ENCODE measurements around the gene ZCWPW1. TPM values are rescaled to one million over a fixed set of nuclear protein-coding genes. Genes with fewer than 3 reads are reported as not detected.

The ZCWPW1 gene
- polyA plus RNA-seq, 1 of the 3 experiments (the other 2 are of a cell fraction), result 4.1 TPM

- Histone ChIP-seq H3K9me2 (no peaks in the 10 kb centered on the region), H3K27ac (ENCODE audit: low read depth in 2 of 2, low read length in 1 of 2) (no peak overlapping the region), H3K9me3 (no peaks in the 10 kb centered on the region), H3K4me1 (ENCODE audit: control insufficient read depth in 1 of 2, insufficient read depth in 2 of 2, low read depth in 1 of 2, low read length in 1 of 2) (peaks cover 5 to 7% of the 10 kb centered on the region in 2 experiments; a peak in 1 of 4 replicates), H3K79me2 (ENCODE audit: insufficient read depth) (no peaks in the 10 kb centered on the region), H3K36me3 (replicated peaks in 1 of 2; ENCODE audit: control insufficient read depth in 1 of 2, insufficient read depth in 2 of 2, low read length in 1 of 2) (no peaks in the 10 kb centered on the region), H3F3A (replicated peaks; ENCODE audit: insufficient read depth) (no peaks in the 10 kb centered on the region), H3K27me3 (ENCODE audit: insufficient read depth) (no peaks in the 10 kb centered on the region), H3K4me2 (no peak overlapping the region), H2AFZ (ENCODE audit: low read depth) (no peak overlapping the region), H4K20me1 (ENCODE audit: insufficient read depth) (no peaks in the 10 kb centered on the region), H3K9ac (no peak overlapping the region), H3K4me3 (ENCODE audit: low read depth in 2 of 2, low read length in 1 of 2) (no peak overlapping the region)
- no peak for TF ChIP-seq RCOR1 (IDR thresholded peaks at IDR 0.05; ENCODE audit: low read length)
- no peak for TF ChIP-seq FOXM1 (IDR thresholded peaks at IDR 0.05; ENCODE audit: low read depth)
- TF ChIP-seq RAD21 (IDR thresholded peaks at IDR 0.05; ENCODE audit: low read length), result no peak
- no peak for TF ChIP-seq TCF12 (IDR thresholded peaks at IDR 0.05)
- TF ChIP-seq TEAD4 (IDR thresholded peaks at IDR 0.05; ENCODE audit: borderline replicate concordance, insufficient read depth), result no peak
- no peak for TF ChIP-seq RFX5 (IDR thresholded peaks at IDR 0.05; ENCODE audit: low read length)
- TF ChIP-seq MEF2A (IDR thresholded peaks at IDR 0.05; ENCODE audit: borderline replicate concordance, low read depth), result no peak
- no peak for TF ChIP-seq JUND (IDR thresholded peaks at IDR 0.05)
- TF ChIP-seq, protein P1, sequence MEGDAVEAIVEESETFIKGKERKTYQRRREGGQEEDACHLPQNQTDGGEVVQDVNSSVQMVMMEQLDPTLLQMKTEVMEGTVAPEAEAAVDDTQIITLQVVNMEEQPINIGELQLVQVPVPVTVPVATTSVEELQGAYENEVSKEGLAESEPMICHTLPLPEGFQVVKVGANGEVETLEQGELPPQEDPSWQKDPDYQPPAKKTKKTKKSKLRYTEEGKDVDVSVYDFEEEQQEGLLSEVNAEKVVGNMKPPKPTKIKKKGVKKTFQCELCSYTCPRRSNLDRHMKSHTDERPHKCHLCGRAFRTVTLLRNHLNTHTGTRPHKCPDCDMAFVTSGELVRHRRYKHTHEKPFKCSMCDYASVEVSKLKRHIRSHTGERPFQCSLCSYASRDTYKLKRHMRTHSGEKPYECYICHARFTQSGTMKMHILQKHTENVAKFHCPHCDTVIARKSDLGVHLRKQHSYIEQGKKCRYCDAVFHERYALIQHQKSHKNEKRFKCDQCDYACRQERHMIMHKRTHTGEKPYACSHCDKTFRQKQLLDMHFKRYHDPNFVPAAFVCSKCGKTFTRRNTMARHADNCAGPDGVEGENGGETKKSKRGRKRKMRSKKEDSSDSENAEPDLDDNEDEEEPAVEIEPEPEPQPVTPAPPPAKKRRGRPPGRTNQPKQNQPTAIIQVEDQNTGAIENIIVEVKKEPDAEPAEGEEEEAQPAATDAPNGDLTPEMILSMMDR (IDR thresholded peaks at IDR 0.05), result no peak
- no peak for TF ChIP-seq EP300 (IDR thresholded peaks at IDR 0.05; ENCODE audit: borderline replicate concordance in 1 of 2, low read depth in 1 of 2, low read length in 1 of 2)
- TF ChIP-seq NRF1 (IDR thresholded peaks at IDR 0.05; ENCODE audit: low read depth, low read length), result no peak
- no peak for TF ChIP-seq FOSL2 (IDR thresholded peaks at IDR 0.05; ENCODE audit: borderline replicate concordance, low read depth)
- TF ChIP-seq EZH2phosphoT487 (IDR thresholded peaks at IDR 0.05; ENCODE audit: borderline replicate concordance, low read depth), result no peak
- TF ChIP-seq RXRA (IDR thresholded peaks at IDR 0.05; ENCODE audit: borderline replicate concordance, low read depth), result no peak
- POLR2A ChIA-PET, result no interaction called here
- CTCF ChIA-PET, result interaction anchor here (12.0 kb wide), 1 partner anchor 32 kb away, joined by 68 read pairs; no protein-coding TSS in a partner anchor
- no peak for DNase-seq
- 93% methylated on average over 3 of the region's 3 CpGs for WGBS (ENCODE audit: low lambda C conversion rate)
Measured at GRCh38 chr7:100376066-100376465, 52.4 kb downstream of the ZCWPW1 start.

DNA sequence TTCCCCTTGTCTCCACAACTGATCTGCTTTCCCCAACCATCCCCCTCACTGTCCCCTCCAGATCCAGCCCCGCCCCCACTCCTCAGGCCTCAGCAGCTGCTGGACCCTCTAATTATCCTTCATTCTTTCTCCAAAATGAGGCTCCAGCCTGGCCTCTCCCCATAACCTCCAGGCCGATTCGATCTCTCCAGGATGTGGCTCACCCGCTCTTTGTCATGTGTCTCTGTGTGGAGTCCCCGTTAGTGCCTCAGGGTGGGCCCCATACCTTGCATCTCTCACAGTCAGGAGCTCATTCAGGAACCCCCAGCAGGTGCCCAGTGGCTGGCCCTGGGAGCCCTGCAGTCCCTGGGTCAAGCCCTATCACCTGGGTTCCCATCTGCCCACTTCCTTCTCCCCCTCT, 53.9 kb downstream of the ZCWPW1 start:
- 83% methylated on average over 5 of the region's 5 CpGs for WGBS (ENCODE audit: low lambda C conversion rate)
- no peak for TF ChIP-seq EP300 (IDR thresholded peaks at IDR 0.05; ENCODE audit: borderline replicate concordance in 1 of 2, low read depth in 1 of 2, low read length in 1 of 2)
- TF ChIP-seq, protein P2, sequence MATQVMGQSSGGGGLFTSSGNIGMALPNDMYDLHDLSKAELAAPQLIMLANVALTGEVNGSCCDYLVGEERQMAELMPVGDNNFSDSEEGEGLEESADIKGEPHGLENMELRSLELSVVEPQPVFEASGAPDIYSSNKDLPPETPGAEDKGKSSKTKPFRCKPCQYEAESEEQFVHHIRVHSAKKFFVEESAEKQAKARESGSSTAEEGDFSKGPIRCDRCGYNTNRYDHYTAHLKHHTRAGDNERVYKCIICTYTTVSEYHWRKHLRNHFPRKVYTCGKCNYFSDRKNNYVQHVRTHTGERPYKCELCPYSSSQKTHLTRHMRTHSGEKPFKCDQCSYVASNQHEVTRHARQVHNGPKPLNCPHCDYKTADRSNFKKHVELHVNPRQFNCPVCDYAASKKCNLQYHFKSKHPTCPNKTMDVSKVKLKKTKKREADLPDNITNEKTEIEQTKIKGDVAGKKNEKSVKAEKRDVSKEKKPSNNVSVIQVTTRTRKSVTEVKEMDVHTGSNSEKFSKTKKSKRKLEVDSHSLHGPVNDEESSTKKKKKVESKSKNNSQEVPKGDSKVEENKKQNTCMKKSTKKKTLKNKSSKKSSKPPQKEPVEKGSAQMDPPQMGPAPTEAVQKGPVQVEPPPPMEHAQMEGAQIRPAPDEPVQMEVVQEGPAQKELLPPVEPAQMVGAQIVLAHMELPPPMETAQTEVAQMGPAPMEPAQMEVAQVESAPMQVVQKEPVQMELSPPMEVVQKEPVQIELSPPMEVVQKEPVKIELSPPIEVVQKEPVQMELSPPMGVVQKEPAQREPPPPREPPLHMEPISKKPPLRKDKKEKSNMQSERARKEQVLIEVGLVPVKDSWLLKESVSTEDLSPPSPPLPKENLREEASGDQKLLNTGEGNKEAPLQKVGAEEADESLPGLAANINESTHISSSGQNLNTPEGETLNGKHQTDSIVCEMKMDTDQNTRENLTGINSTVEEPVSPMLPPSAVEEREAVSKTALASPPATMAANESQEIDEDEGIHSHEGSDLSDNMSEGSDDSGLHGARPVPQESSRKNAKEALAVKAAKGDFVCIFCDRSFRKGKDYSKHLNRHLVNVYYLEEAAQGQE (IDR thresholded peaks at IDR 0.05; ENCODE audit: low read depth, low read length), result no peak
- TF ChIP-seq CHD2 (IDR thresholded peaks at IDR 0.05; ENCODE audit: low read length, partially characterized antibody), result no peak
- no peak for TF ChIP-seq USF2 (IDR thresholded peaks at IDR 0.05; ENCODE audit: borderline replicate concordance, low read depth, low read length)
- TF ChIP-seq EZH2phosphoT487 (IDR thresholded peaks at IDR 0.05; ENCODE audit: borderline replicate concordance, low read depth), result no peak
- no peak for TF ChIP-seq TEAD4 (IDR thresholded peaks at IDR 0.05; ENCODE audit: borderline replicate concordance, insufficient read depth)
- no peak for TF ChIP-seq NFIC (IDR thresholded peaks at IDR 0.05; ENCODE audit: borderline replicate concordance)
- TF ChIP-seq SIN3A (IDR thresholded peaks at IDR 0.05; ENCODE audit: borderline replicate concordance, low read depth, low read length), result no peak
- TF ChIP-seq RXRA (IDR thresholded peaks at IDR 0.05; ENCODE audit: borderline replicate concordance, low read depth), result no peak
- TF ChIP-seq RAD21 (IDR thresholded peaks at IDR 0.05; ENCODE audit: low read length), result no peak
- TF ChIP-seq NRF1 (IDR thresholded peaks at IDR 0.05; ENCODE audit: low read depth, low read length), result no peak
- TF ChIP-seq FOXJ3 (CRISPR knock-in tag; IDR thresholded peaks at IDR 0.05), result no peak
- no peak for TF ChIP-seq JUND (IDR thresholded peaks at IDR 0.05)
- TF ChIP-seq USF1 (IDR thresholded peaks at IDR 0.05; ENCODE audit: borderline replicate concordance, low read depth), result no peak

More for the DNA sequence above, 53.9 kb downstream of the ZCWPW1 start:
- no peak overlapping the region for H3K4me2 ChIP-seq
- no peaks in the 10 kb centered on the region for H3F3A ChIP-seq (replicated peaks; ENCODE audit: insufficient read depth)
- H3K4me1 ChIP-seq (ENCODE audit: control insufficient read depth in 1 of 2, insufficient read depth in 2 of 2, low read depth in 1 of 2, low read length in 1 of 2), result peaks cover 5 to 7% of the 10 kb centered on the region in 2 experiments; a peak in 1 of 4 replicates
- H3K27me3 ChIP-seq (ENCODE audit: insufficient read depth), result no peaks in the 10 kb centered on the region
- no peaks in the 10 kb centered on the region for H3K9me2 ChIP-seq
- no peak overlapping the region for H2AFZ ChIP-seq (ENCODE audit: low read depth)
- H3K27ac ChIP-seq (ENCODE audit: low read depth in 2 of 2, low read length in 1 of 2), result no peak overlapping the region
- no peaks in the 10 kb centered on the region for H3K79me2 ChIP-seq (ENCODE audit: insufficient read depth)
- no peak overlapping the region for H3K9ac ChIP-seq
- no peak for DNase-seq
- no peaks in the 10 kb centered on the region for H4K20me1 ChIP-seq (ENCODE audit: insufficient read depth)
- CTCF ChIA-PET, result interaction anchor here (1.6 to 12.0 kb wide), 2 partner anchors 10 to 33 kb away, joined by 4 to 68 read pairs; no protein-coding TSS in a partner anchor
- H3K9me3 ChIP-seq, result no peaks in the 10 kb centered on the region
- no peaks in the 10 kb centered on the region for H3K36me3 ChIP-seq (replicated peaks in 1 of 2; ENCODE audit: control insufficient read depth in 1 of 2, insufficient read depth in 2 of 2, low read length in 1 of 2)
- POLR2A ChIA-PET, result no interaction called here
- no peak overlapping the region for H3K4me3 ChIP-seq (ENCODE audit: low read depth in 2 of 2, low read length in 1 of 2)

Measured in SK-N-SH (cell line).